ENCODE data around the gene C1QTNF3. TPM values are rescaled to one million over a fixed set of nuclear protein-coding genes. Genes with fewer than 3 reads are reported as not detected.

The C1QTNF3 gene
- total and polyA plus RNA-seq, 2 experiments from 2014 or later, result 1.7 to 2.0 TPM

DNA sequence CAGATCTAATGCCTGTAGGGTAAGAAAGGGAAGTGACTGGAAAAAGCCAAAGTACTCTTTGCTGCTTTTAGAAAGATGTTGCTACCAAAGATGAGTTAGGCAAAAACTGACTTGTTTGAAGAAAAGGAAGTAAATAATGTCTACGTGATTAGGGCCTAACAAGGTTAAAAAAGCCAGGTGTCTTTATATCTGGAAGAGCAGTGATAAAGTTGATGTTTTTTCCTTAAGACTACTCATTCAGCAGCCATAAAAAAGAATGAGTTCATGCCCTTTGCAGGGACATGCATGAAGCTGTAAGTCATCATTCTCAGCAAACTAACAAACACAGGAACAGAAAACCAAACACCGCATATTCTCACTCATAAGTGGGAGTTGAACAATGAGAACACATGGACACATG is 21.7 kb downstream of the C1QTNF3 start:
- Histone ChIP-seq H3K79me2 (replicated peaks; ENCODE audit: insufficient read depth) (no peaks in the 10 kb centered on the region), H3K27me3 (ENCODE audit: insufficient read depth) (no peaks in the 10 kb centered on the region), H3F3A (replicated peaks; ENCODE audit: low read depth) (no peaks in the 10 kb centered on the region), H3K4me3 (no peak overlapping the region), H3K4me1 (ENCODE audit: insufficient read depth) (peaks cover 8% of the 10 kb centered on the region), H3K4me2 (no peak overlapping the region), H3K36me3 (ENCODE audit: insufficient read depth) (no peaks in the 10 kb centered on the region), H4K20me1 (replicated peaks; ENCODE audit: insufficient read depth) (no peaks in the 10 kb centered on the region), H3K27ac (ENCODE audit: low read depth) (no peak overlapping the region), H2AFZ (no peak overlapping the region), H3K9me2 (ENCODE audit: insufficient read depth) (no peaks in the 10 kb centered on the region)
- Mint-ChIP-seq H3K4me1 (peaks cover 16% of the 10 kb centered on the region), H3K9me3 (no peaks in the 10 kb centered on the region), H3K36me3 (ENCODE audit: low read depth) (no peaks in the 10 kb centered on the region), H3K4me3 (no peak overlapping the region), H3K27ac (peak overlapping the region; percentile 38; the same call in 1 of the 2 replicates), H3K27me3 (ENCODE audit: insufficient read depth, low read depth, poor library complexity) (peaks cover 5% of the 10 kb centered on the region)
- ATAC-seq (no peak), DNase-seq (ENCODE audit: low spot score) (no peak)
- TF ChIP-seq ZNF114 (CRISPR knock-in tag; IDR thresholded peaks at IDR 0.05) (no peak), EZH2 (IDR thresholded peaks at IDR 0.05; ENCODE audit: low read depth, unreplicated experiment) (no peak), JUNB (IDR thresholded peaks at IDR 0.05; ENCODE audit: unreplicated experiment) (no peak), ZNF331 (CRISPR knock-in tag; IDR thresholded peaks at IDR 0.05; ENCODE audit: low read depth) (no peak), POLR2AphosphoS5 (IDR thresholded peaks at IDR 0.05; ENCODE audit: low read depth) (no peak), EZH2phosphoT487 (IDR thresholded peaks at IDR 0.05; ENCODE audit: unreplicated experiment) (no peak), NANOG (IDR thresholded peaks at IDR 0.05; ENCODE audit: borderline replicate concordance) (no peak), STAT1 (IDR thresholded peaks at IDR 0.05; ENCODE audit: unreplicated experiment) (no peak), CREB1 (CRISPR knock-in tag; IDR thresholded peaks at IDR 0.05; ENCODE audit: low read depth) (no peak)
- TF ChIP-seq, protein P1, sequence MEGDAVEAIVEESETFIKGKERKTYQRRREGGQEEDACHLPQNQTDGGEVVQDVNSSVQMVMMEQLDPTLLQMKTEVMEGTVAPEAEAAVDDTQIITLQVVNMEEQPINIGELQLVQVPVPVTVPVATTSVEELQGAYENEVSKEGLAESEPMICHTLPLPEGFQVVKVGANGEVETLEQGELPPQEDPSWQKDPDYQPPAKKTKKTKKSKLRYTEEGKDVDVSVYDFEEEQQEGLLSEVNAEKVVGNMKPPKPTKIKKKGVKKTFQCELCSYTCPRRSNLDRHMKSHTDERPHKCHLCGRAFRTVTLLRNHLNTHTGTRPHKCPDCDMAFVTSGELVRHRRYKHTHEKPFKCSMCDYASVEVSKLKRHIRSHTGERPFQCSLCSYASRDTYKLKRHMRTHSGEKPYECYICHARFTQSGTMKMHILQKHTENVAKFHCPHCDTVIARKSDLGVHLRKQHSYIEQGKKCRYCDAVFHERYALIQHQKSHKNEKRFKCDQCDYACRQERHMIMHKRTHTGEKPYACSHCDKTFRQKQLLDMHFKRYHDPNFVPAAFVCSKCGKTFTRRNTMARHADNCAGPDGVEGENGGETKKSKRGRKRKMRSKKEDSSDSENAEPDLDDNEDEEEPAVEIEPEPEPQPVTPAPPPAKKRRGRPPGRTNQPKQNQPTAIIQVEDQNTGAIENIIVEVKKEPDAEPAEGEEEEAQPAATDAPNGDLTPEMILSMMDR (conservative IDR thresholded peaks at IDR 0.05; ENCODE audit: low read depth in 2 of 2), result no peak
- TF ChIP-seq, protein P2, sequence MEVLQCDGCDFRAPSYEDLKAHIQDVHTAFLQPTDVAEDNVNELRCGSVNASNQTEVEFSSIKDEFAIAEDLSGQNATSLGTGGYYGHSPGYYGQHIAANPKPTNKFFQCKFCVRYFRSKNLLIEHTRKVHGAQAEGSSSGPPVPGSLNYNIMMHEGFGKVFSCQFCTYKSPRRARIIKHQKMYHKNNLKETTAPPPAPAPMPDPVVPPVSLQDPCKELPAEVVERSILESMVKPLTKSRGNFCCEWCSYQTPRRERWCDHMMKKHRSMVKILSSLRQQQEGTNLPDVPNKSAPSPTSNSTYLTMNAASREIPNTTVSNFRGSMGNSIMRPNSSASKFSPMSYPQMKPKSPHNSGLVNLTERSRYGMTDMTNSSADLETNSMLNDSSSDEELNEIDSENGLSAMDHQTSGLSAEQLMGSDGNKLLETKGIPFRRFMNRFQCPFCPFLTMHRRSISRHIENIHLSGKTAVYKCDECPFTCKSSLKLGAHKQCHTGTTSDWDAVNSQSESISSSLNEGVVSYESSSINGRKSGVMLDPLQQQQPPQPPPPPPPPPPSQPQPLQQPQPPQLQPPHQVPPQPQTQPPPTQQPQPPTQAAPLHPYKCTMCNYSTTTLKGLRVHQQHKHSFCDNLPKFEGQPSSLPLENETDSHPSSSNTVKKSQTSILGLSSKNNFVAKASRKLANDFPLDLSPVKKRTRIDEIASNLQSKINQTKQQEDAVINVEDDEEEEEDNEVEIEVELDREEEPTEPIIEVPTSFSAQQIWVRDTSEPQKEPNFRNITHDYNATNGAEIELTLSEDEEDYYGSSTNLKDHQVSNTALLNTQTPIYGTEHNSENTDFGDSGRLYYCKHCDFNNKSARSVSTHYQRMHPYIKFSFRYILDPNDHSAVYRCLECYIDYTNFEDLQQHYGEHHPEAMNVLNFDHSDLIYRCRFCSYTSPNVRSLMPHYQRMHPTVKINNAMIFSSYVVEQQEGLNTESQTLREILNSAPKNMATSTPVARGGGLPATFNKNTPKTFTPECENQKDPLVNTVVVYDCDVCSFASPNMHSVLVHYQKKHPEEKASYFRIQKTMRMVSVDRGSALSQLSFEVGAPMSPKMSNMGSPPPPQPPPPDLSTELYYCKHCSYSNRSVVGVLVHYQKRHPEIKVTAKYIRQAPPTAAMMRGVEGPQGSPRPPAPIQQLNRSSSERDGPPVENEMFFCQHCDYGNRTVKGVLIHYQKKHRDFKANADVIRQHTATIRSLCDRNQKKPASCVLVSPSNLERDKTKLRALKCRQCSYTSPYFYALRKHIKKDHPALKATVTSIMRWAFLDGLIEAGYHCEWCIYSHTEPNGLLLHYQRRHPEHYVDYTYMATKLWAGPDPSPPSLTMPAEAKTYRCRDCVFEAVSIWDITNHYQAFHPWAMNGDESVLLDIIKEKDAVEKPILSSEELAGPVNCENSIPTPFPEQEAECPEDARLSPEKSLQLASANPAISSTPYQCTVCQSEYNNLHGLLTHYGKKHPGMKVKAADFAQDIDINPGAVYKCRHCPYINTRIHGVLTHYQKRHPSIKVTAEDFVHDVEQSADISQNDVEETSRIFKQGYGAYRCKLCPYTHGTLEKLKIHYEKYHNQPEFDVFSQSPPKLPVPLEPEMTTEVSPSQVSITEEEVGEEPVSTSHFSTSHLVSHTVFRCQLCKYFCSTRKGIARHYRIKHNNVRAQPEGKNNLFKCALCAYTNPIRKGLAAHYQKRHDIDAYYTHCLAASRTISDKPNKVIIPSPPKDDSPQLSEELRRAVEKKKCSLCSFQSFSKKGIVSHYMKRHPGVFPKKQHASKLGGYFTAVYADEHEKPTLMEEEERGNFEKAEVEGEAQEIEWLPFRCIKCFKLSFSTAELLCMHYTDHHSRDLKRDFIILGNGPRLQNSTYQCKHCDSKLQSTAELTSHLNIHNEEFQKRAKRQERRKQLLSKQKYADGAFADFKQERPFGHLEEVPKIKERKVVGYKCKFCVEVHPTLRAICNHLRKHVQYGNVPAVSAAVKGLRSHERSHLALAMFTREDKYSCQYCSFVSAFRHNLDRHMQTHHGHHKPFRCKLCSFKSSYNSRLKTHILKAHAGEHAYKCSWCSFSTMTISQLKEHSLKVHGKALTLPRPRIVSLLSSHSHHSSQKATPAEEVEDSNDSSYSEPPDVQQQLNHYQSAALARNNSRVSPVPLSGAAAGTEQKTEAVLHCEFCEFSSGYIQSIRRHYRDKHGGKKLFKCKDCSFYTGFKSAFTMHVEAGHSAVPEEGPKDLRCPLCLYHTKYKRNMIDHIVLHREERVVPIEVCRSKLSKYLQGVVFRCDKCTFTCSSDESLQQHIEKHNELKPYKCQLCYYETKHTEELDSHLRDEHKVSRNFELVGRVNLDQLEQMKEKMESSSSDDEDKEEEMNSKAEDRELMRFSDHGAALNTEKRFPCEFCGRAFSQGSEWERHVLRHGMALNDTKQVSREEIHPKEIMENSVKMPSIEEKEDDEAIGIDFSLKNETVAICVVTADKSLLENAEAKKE (CRISPR knock-in tag; IDR thresholded peaks at IDR 0.05), result no peak
- TF ChIP-seq, protein P3, sequence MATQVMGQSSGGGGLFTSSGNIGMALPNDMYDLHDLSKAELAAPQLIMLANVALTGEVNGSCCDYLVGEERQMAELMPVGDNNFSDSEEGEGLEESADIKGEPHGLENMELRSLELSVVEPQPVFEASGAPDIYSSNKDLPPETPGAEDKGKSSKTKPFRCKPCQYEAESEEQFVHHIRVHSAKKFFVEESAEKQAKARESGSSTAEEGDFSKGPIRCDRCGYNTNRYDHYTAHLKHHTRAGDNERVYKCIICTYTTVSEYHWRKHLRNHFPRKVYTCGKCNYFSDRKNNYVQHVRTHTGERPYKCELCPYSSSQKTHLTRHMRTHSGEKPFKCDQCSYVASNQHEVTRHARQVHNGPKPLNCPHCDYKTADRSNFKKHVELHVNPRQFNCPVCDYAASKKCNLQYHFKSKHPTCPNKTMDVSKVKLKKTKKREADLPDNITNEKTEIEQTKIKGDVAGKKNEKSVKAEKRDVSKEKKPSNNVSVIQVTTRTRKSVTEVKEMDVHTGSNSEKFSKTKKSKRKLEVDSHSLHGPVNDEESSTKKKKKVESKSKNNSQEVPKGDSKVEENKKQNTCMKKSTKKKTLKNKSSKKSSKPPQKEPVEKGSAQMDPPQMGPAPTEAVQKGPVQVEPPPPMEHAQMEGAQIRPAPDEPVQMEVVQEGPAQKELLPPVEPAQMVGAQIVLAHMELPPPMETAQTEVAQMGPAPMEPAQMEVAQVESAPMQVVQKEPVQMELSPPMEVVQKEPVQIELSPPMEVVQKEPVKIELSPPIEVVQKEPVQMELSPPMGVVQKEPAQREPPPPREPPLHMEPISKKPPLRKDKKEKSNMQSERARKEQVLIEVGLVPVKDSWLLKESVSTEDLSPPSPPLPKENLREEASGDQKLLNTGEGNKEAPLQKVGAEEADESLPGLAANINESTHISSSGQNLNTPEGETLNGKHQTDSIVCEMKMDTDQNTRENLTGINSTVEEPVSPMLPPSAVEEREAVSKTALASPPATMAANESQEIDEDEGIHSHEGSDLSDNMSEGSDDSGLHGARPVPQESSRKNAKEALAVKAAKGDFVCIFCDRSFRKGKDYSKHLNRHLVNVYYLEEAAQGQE (IDR thresholded peaks at IDR 0.05; ENCODE audit: unreplicated experiment), result no peak
- TF ChIP-seq, protein P4, sequence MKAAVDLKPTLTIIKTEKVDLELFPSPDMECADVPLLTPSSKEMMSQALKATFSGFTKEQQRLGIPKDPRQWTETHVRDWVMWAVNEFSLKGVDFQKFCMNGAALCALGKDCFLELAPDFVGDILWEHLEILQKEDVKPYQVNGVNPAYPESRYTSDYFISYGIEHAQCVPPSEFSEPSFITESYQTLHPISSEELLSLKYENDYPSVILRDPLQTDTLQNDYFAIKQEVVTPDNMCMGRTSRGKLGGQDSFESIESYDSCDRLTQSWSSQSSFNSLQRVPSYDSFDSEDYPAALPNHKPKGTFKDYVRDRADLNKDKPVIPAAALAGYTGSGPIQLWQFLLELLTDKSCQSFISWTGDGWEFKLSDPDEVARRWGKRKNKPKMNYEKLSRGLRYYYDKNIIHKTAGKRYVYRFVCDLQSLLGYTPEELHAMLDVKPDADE (IDR thresholded peaks at IDR 0.05), result no peak

All from GM23338 (cell line).